Common myeloid progenitor, CD34-positive (primary cell): ENCODE data around the gene MAFG.

Experiments used
- CTCF ChIA-PET: fragments of 350-600 bp; sonication (Branson Sonifier 250); formaldehyde crosslinking; loops from one replicate; lab custom pipeline; 2021; ENCODE audit warnings: antibody characterized with exemption; lab: Charles Lee
- POLR2A ChIA-PET: fragments of 350-600 bp; sonication (Branson Sonifier 250); formaldehyde crosslinking; loops from one replicate; lab custom pipeline; 2021; ENCODE audit warnings: antibody characterized with exemption; lab: Charles Lee
- DNase-seq, 3 donors: peaks; one replicate each; pipeline versions ENCODE4 v3.0.0 to v3.0.0-alpha.2; 2013
- H3K27ac ChIP-seq, 2 experiments: 1 replicate in 1 of 2; 2 replicates in 1 of 2; pipeline ENCODE4 v1.7.0; 2013; ENCODE audit warnings: inconsistent platforms in 2 of 2, low read length in 2 of 2, mild to moderate bottlenecking in 2 of 2, low read depth in 1 of 2, moderate library complexity in 1 of 2; ENCODE audit not compliant: severe bottlenecking in 2 of 2, insufficient read depth in 1 of 2, poor library complexity in 1 of 2
- H3K27me3 ChIP-seq, 5 experiments: replicated peaks in 2 of 5; 1 replicate in 3 of 5; 2 replicates in 2 of 5; pipeline versions ENCODE4 v1.6.1 to v1.7.0; 2013; ENCODE audit warnings: low read length in 4 of 5, mild to moderate bottlenecking in 2 of 5, moderate library complexity in 2 of 5, inconsistent platforms in 1 of 5; ENCODE audit not compliant: insufficient read depth in 5 of 5, control insufficient read depth in 4 of 5
- H3K36me3 ChIP-seq, 4 experiments: 1 replicate in 2 of 4; 2 replicates in 2 of 4; pipeline versions ENCODE4 v1.6.1 to v1.7.0; 2013; ENCODE audit warnings: low read length in 3 of 4, control low read depth in 1 of 4, mild to moderate bottlenecking in 1 of 4; ENCODE audit not compliant: control insufficient read depth in 4 of 4, insufficient read depth in 4 of 4
- H3K4me1 ChIP-seq, 4 experiments: 1 replicate in 3 of 4; 2 replicates in 1 of 4; pipeline versions ENCODE4 v1.6.1 to v1.7.1; 2013; ENCODE audit warnings: low read length in 3 of 4, mild to moderate bottlenecking in 3 of 4, control low read depth in 1 of 4, inconsistent platforms in 1 of 4, moderate library complexity in 1 of 4; ENCODE audit not compliant: control insufficient read depth in 4 of 4, insufficient read depth in 4 of 4; ENCODE audit errors: control extremely low read depth in 1 of 4
- H3K4me3 ChIP-seq, 7 experiments: 1 replicate in 4 of 7; 2 replicates in 3 of 7; pipeline versions ENCODE4 v1.5.1 to v1.7.0; 2013; ENCODE audit warnings: mild to moderate bottlenecking in 7 of 7, low read length in 6 of 7, moderate library complexity in 6 of 7, inconsistent platforms in 2 of 7, low read depth in 2 of 7, control low read depth in 1 of 7; ENCODE audit not compliant: insufficient read depth in 4 of 7, control insufficient read depth in 1 of 7; ENCODE audit errors: extremely low read depth in 1 of 7
- H3K9me3 ChIP-seq, 5 experiments: 1 replicate in 4 of 5; 2 replicates in 1 of 5; pipeline versions ENCODE4 v1.6.1 to v1.7.1; 2013; ENCODE audit warnings: low read length in 4 of 5, mild to moderate bottlenecking in 2 of 5, inconsistent platforms in 1 of 5, low read depth in 1 of 5, moderate library complexity in 1 of 5; ENCODE audit not compliant: control insufficient read depth in 4 of 5, insufficient read depth in 2 of 5; ENCODE audit errors: control extremely low read depth in 1 of 5
- WGBS: methylation state at CpG from one replicate; pipeline ENCODE4 v1.1.5; 2013; ENCODE audit not compliant: insufficient coverage; 5-methylcytosine and 5-hydroxymethylcytosine counted together

The MAFG gene

DNA sequence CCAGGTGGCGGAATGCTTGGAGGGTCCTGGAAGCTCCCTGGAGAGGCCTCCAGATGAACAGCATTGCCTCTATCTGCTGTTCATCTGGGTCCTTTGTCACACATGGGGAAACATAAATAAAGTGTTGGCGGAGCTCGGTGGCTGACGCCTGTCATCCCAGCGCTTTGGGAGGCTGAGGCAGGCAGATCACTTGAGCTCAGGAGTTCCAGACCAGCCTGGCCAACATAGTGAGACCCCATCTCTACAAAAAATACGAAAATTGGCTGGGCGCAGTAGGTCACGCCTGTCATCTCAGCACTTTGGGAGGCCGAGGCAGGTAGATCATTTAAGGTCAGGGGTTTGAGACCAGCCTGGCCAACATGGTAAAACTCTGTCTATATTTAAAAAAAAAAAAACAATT is 17.3 kb upstream of the MAFG start:
- ChIA-PET POLR2A (no interaction called here), CTCF (interaction anchor here (0.8 to 2.0 kb wide), 4 partner anchors 9 to 75 kb away, joined by 3 to 7 read pairs (median 4); partner anchors contain the start of gene MAFG)
- Histone ChIP-seq H3K36me3 (no peaks in the 10 kb centered on the region), H3K9me3 (no peaks in the 10 kb centered on the region), H3K4me1 (peaks cover 0 to 8% (median 4%) of the 10 kb centered on the region in 4 experiments), H3K27ac (no peak overlapping the region), H3K4me3 (no peak overlapping the region), H3K27me3 (peaks cover 0 to 4% (median 0%) of the 10 kb centered on the region in 5 experiments)
- 96% methylated on average over 8 of the region's 9 CpGs for WGBS
- DNase-seq, result no peak

DNA sequence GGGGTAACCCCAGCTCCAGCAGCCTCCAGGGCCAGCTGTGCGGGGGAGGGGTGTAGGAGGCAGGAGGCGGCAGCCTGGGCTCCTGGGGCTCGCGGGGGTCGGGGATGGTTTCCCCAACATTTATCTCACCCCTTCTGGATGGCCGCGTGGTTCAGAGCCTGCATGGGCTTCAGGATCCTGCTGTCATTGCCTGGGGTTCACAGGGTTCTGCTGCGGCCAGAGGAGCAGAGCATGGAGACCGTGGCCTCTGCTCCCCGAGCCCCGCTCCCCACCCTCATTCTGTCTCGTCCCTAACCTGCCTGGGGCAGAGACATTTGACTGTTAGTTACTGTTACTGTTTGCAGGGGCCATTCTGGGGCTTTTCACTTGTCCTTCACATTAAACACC is 14.6 kb upstream of the MAFG start:
- no peak for DNase-seq
- Histone ChIP-seq H3K4me1 (peaks cover 0 to 25% (median 24%) of the 10 kb centered on the region in 4 experiments), H3K4me3 (no peak overlapping the region), H3K27ac (no peak overlapping the region), H3K27me3 (peaks cover 0 to 4% (median 0%) of the 10 kb centered on the region in 5 experiments), H3K36me3 (no peaks in the 10 kb centered on the region), H3K9me3 (no peaks in the 10 kb centered on the region)
- ChIA-PET CTCF (no interaction called here), POLR2A (no interaction called here)
- WGBS, result 74% methylated on average over 5 of the region's 12 CpGs

DNA sequence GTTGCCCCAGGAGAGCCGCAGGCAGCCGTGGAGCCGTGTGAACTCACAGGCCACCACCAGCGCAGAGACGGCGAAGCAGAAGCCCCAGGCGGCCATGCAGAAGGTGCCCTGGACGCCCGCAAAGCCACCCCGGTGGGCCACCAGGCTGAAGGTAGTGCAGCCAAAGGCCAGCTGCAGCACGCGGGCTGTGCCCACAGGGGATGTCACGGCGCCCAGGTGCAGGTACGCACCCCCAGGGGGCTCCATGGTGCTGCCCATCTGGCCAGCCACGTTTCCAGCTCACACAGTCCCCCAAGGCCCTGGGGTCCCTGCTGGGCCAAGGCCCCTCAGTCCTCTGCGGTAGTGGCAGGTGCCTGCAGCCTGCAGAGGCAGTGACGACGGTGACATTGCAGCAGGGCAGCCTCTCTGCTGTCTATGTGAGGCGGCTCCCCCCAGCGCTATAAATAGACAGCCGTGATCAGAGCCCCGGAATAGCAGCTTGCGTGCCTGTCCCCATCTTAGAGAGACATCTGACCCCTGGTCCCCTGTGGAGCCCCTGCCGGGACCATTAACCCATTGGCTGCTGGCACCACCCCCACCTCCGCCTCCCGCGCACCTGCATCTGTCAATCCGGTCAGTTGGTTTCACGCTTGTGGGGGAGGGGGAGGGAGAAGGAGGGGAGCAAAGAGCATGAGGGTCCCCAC is 14.1 kb upstream of the MAFG start:
- H3K9me3 ChIP-seq, result no peaks in the 10 kb centered on the region
- peaks cover 0 to 4% (median 0%) of the 10 kb centered on the region in 5 experiments for H3K27me3 ChIP-seq
- 73% methylated on average over 24 of the region's 30 CpGs for WGBS
- no peaks in the 10 kb centered on the region for H3K36me3 ChIP-seq
- H3K4me1 ChIP-seq, result peaks cover 0 to 30% (median 29%) of the 10 kb centered on the region in 4 experiments
- no peak overlapping the region for H3K4me3 ChIP-seq
- no peak overlapping the region for H3K27ac ChIP-seq
- DNase-seq, result no peak
- ChIA-PET CTCF (interaction anchor here (1.3 kb wide), 1 partner anchor 80 kb away, joined by 3 read pairs; no protein-coding TSS in a partner anchor), POLR2A (no interaction called here)

DNA sequence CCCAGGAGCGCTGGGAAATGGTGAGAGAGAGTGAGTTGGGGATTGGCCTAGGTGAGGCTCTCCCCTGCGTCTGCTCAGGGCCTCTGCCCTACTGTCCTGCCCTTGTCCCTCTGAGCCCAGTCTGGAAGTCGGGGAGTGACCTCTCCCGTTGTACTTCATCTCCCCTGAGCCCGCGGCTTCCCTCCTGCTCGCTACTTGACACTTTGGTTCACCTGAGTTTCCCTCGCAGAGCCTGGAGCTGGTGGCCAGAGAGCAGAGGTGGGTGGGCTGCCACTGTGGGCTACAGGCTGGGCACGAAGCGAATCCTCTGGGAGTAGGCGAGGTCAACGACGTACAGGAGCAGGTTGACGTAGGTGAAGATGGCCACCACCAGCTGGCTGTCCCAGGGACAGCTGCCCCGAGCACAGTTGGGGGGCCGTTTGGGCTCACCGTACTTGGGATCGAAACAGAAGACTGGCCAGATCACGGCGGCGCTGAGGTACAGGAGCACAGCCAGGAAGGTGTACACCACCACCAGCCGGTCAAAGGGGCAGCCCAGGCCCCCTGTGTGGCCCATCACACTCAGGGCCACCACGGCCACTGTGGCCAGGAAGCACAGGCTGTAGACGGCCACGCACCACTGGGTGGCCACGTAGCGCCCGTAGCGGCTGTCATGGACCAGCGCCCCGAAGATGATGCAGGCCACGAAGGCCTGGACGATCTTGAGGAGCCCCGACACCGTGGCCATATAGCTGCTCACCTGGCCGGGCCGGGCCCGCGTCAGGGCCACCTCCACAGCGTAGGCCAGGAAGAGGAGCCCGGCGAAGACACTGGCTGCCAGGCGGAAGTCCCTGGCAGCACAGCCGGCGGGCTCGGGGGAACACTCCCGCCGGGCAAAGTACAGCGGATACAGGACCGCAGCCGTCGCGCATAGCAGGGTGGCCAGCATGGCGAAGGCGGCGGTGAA is 13.3 kb upstream of the MAFG start:
- ChIA-PET POLR2A (no interaction called here), CTCF (interaction anchor here (0.8 to 1.5 kb wide), 4 partner anchors 10 to 81 kb away, joined by 3 to 4 read pairs (median 4); no protein-coding TSS in a partner anchor)
- H3K27me3 ChIP-seq, result peaks cover 0 to 4% (median 0%) of the 10 kb centered on the region in 5 experiments
- H3K4me3 ChIP-seq, result no peak overlapping the region
- no peaks in the 10 kb centered on the region for H3K9me3 ChIP-seq
- no peak overlapping the region for H3K27ac ChIP-seq
- 97% methylated on average over 50 of the region's 56 CpGs for WGBS
- peaks cover 0 to 33% (median 32%) of the 10 kb centered on the region in 4 experiments for H3K4me1 ChIP-seq
- H3K36me3 ChIP-seq, result no peaks in the 10 kb centered on the region
- no peak for DNase-seq

DNA sequence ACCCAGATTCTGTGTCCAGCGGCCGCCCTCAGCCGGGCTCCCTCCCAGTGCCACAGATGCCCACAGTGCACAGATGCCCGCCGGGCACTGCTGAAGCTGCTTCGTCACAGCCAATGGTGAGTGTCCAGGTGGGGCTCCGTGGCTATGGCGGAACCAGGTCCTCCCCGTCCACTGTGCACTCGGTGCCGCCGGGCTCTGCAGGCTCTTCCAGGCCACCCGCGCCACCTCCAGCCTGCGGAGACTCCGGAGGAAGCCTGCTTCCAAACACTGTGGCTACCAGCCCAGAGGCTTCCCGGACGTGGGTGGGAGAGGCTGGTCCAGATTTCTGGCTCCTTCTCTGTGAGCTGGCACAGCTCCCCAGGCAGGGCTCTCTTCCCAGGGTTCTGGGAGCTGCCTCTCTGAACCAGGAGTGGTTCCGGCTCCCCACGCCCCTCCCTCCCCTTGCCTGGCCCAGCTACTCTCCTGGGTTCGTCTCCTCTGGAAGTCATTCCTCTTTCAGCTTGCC is 12.4 kb upstream of the MAFG start:
- CTCF ChIA-PET, result interaction anchor here (0.8 to 1.5 kb wide), 3 partner anchors 10 to 13 kb away, joined by 3 to 4 read pairs (median 4); no protein-coding TSS in a partner anchor

DNA sequence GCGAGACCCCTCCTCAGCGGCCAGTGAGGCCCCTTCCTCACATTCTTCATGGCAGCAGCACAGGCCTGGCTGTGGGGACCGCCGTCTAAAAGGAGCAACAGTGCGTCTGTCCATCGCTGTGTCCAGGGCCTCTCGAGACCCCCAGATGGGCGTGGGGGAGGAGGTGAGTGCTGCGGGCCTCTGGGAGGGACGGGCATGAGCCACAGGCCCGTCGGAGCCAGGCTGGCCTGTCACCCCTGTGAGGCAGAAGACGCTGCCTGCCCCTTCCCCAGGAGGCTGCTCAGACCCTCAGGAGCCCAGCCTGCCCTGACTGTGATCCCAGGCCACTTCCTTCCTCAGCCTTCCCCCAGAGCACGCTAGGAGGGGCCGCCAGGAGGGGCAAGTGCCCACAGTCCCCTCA is 11.7 kb upstream of the MAFG start:
- H3K4me1 ChIP-seq, result peaks cover 0 to 33% (median 32%) of the 10 kb centered on the region in 4 experiments
- peak overlapping the region in 3 of 7 experiments; percentile 19 to 28 (median 24) for H3K4me3 ChIP-seq
- H3K36me3 ChIP-seq, result peaks cover 0 to 3% (median 0%) of the 10 kb centered on the region in 4 experiments
- H3K27me3 ChIP-seq, result peaks cover 0 to 2% (median 0%) of the 10 kb centered on the region in 5 experiments
- WGBS, result 58% methylated on average over 11 of the region's 15 CpGs
- DNase-seq, result no peak
- POLR2A ChIA-PET, result no interaction called here
- H3K9me3 ChIP-seq, result no peaks in the 10 kb centered on the region
- no peak overlapping the region for H3K27ac ChIP-seq
- CTCF ChIA-PET, result no interaction called here

More for the DNA sequence above, 12.4 kb upstream of the MAFG start:
- H3K4me3 ChIP-seq, result no peak overlapping the region
- H3K9me3 ChIP-seq, result no peaks in the 10 kb centered on the region
- WGBS, result 94% methylated on average over 20 of the region's 21 CpGs
- peaks cover 0 to 4% (median 0%) of the 10 kb centered on the region in 5 experiments for H3K27me3 ChIP-seq
- H3K4me1 ChIP-seq, result peaks cover 0 to 33% (median 32%) of the 10 kb centered on the region in 4 experiments
- H3K36me3 ChIP-seq, result peaks cover 0 to 3% (median 0%) of the 10 kb centered on the region in 4 experiments
- POLR2A ChIA-PET, result no interaction called here
- no peak for DNase-seq
- no peak overlapping the region for H3K27ac ChIP-seq
